Left ventricle myocardium inferior (tissue), 1 donor: ENCODE data around the gene PPM1D. TPM values are rescaled to one million over a fixed set of nuclear protein-coding genes. Genes with fewer than 3 reads are reported as not detected.
A peak's percentile ranks its signal among the peaks of the same experiment; 100 is the strongest.

Source experiments
- DNase-seq: peaks from one replicate; pipeline ENCODE4 v3.0.0-alpha.2; 2020
- H3K27ac ChIP-seq: fragments of 200-600 bp; replicated peaks from 2 replicates; pipeline ENCODE4 v1.8.0; 2021
- H3K27me3 ChIP-seq: fragments of 200-600 bp; 2 replicates; pipeline ENCODE4 v1.8.0; 2021; ENCODE audit warnings: low read depth
- H3K36me3 ChIP-seq: fragments of 200-600 bp; 2 replicates; pipeline ENCODE4 v1.8.0; 2021
- H3K4me1 ChIP-seq: fragments of 200-600 bp; 2 replicates; pipeline ENCODE4 v1.8.0; 2021
- H3K4me3 ChIP-seq: fragments of 200-600 bp; 2 replicates; pipeline ENCODE4 v1.8.0; 2021; ENCODE audit warnings: mild to moderate bottlenecking, moderate library complexity
- H3K9me3 ChIP-seq: fragments of 200-600 bp; replicated peaks from 2 replicates; pipeline ENCODE4 v1.8.0; 2021
- intact Hi-C: fragments of 100-400 bp; cut with micrococcal nuclease; formaldehyde crosslinking; loops from one replicate; pipeline ENCODE4 v1.11.0; 2022
- total RNA-seq: library from RNA; stranded (reverse); fragmentation: NEBNext Ultra II Directional; extraction: Animal tissue kit (Norgen Biotek cat#: 25700); gene quantifications from one replicate; pipeline ENCODE4 v1.2.1, GENCODE V29; 2021
- TF ChIP-seq, protein P1 (sequence below): fragments of 200-600 bp; IDR thresholded peaks from 2 replicates; pipeline ENCODE4 v1.8.0; 2021; ENCODE audit warnings: antibody characterized with exemption, mild to moderate bottlenecking, borderline replicate concordance
- donor health status: DM: no; HTN: yes; CAD: no; lungs with severe emphysema.

The PPM1D gene
- total RNA-seq, 1 donor from 2014 or later = 6.8 TPM

DNA sequence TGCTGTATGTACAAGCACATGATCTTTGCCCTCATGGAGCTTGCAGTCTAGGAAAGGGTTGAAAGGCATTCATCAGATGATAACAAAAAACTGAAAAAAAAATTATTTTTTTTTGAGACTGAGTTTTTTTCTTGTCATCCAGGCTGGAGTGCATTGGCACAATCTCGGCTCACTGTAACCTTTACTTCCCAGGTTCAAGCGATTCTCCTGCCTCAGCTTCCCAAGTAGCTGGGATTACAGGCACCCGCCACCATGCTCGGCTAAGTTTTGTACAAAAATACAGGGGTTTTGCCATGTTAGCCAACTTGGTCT is 39.0 kb downstream of the PPM1D start:
- peaks cover 26% of the 10 kb centered on the region for H3K4me1 ChIP-seq
- H3K27me3 ChIP-seq = no peaks in the 10 kb centered on the region
- TF ChIP-seq, protein P1, sequence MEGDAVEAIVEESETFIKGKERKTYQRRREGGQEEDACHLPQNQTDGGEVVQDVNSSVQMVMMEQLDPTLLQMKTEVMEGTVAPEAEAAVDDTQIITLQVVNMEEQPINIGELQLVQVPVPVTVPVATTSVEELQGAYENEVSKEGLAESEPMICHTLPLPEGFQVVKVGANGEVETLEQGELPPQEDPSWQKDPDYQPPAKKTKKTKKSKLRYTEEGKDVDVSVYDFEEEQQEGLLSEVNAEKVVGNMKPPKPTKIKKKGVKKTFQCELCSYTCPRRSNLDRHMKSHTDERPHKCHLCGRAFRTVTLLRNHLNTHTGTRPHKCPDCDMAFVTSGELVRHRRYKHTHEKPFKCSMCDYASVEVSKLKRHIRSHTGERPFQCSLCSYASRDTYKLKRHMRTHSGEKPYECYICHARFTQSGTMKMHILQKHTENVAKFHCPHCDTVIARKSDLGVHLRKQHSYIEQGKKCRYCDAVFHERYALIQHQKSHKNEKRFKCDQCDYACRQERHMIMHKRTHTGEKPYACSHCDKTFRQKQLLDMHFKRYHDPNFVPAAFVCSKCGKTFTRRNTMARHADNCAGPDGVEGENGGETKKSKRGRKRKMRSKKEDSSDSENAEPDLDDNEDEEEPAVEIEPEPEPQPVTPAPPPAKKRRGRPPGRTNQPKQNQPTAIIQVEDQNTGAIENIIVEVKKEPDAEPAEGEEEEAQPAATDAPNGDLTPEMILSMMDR = peak; percentile 3
- H3K9me3 ChIP-seq = no peaks in the 10 kb centered on the region
- peaks cover 32% of the 10 kb centered on the region for H3K36me3 ChIP-seq
- no peak overlapping the region for H3K27ac ChIP-seq
- no peak overlapping the region for H3K4me3 ChIP-seq
- DNase-seq = no peak
- intact Hi-C loops = loop anchor here (10.0 kb wide), 1 partner anchor 64 kb away; no protein-coding TSS in a partner anchor

DNA sequence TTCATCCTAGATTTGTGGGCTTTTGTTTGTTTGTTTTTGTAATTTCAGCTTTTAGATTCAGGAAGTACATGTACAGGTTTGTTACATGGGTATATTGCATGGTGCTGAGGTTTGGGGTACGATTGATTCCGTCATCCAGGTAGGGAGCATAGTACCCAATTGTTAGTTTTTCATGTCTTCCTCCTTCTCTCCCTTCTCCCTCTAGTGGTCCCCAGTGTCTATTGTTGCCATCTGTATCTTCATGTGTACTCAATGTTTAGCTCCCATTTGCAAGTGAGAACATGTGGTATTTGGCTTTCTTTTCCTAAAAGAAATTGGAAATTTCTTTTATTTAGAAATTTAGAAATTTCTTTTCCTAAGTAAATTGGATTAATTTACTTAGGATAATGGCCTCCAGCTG is 40.5 kb downstream of the PPM1D start:
- intact Hi-C loops = no loop called here
- H3K4me1 ChIP-seq = peaks cover 28% of the 10 kb centered on the region
- DNase-seq = no peak
- H3K4me3 ChIP-seq = no peak overlapping the region
- H3K9me3 ChIP-seq = no peaks in the 10 kb centered on the region
- peaks cover 17% of the 10 kb centered on the region for H3K36me3 ChIP-seq
- H3K27me3 ChIP-seq = no peaks in the 10 kb centered on the region
- TF ChIP-seq, protein P1 = peak; percentile 33
- no peak overlapping the region for H3K27ac ChIP-seq

DNA sequence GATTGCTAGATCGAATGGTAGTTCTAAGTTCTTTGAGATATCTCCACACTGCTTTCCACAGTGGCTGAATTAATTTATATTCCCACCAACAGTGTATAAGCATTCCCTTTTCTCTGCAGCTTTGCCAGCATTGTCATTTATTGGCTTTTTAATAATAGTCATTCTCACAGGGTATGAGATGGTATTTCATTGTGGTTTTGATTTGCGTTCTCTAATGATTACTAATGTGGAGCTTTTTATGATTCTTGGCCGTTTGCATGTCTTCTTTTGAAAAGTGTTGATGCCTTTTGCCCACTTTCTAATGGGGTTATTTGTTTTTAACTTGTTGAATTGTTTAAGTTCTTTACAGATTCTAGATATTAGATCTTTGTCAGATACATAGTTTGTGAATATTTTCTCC is 41.1 kb downstream of the PPM1D start:
- intact Hi-C loops = no loop called here
- peaks cover 11% of the 10 kb centered on the region for H3K36me3 ChIP-seq
- no peak overlapping the region for H3K27ac ChIP-seq
- no peak for DNase-seq
- H3K9me3 ChIP-seq = no peaks in the 10 kb centered on the region
- H3K4me3 ChIP-seq = no peak overlapping the region
- TF ChIP-seq, protein P1 = no peak
- no peaks in the 10 kb centered on the region for H3K27me3 ChIP-seq
- peaks cover 35% of the 10 kb centered on the region for H3K4me1 ChIP-seq

DNA sequence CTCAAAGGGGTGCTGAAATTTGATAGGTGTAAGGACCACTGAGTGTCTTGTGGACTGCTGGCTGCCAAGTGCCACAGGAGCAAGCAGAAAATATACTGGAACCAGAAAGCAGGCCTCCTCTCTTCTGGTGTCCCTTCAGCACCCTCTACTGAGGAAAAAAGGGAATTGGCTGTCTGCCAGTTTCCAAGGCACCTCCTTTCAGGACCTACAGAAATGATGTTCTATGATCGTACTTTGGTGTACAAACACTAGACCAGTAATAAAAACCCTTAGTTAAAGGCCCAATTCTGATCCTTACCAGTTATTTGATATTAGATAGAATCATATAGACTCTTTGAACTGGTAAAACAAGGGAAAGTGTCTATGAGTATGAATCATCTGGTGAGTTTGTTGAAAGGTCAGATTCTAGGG is 41.8 kb downstream of the PPM1D start:
- no peak overlapping the region for H3K4me3 ChIP-seq
- H3K27me3 ChIP-seq = no peaks in the 10 kb centered on the region
- intact Hi-C loops = no loop called here
- H3K27ac ChIP-seq = no peak overlapping the region
- peaks cover 4% of the 10 kb centered on the region for H3K36me3 ChIP-seq
- TF ChIP-seq, protein P1 = peak; percentile 57
- peaks cover 42% of the 10 kb centered on the region for H3K4me1 ChIP-seq
- no peaks in the 10 kb centered on the region for H3K9me3 ChIP-seq
- DNase-seq = no peak

DNA sequence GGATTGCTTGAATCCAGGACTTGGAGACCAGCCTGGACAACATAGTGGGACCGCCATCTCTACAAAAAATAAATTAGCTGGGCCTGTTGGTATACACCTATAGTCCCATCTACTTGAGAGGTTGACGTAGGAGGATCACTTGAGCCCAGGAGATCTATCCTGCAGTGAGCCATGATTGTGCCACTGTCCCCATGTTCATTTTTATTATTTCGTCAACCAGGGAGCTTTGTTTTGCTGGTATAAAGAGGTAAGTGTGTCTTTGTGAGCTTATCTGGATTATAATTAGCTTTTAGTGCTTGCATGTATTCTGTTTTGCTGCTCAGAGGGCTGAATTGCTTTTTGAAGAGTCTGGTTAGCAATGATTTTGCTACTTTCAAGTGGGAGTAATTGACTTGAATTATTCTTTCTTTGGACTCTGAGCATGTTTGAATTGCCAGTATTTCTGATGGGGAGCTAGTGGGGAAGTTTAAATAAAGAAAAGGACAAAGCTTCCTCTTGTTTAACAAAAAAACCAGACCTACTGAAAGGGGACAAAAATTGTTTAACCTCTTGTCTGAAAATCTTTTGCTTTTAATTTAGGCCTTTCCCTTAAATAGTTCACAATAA is 46.0 kb downstream of the PPM1D start:
- H3K36me3 ChIP-seq = peaks cover 34% of the 10 kb centered on the region
- no peaks in the 10 kb centered on the region for H3K9me3 ChIP-seq
- TF ChIP-seq, protein P1 = no peak
- no peak for DNase-seq
- intact Hi-C loops = no loop called here
- H3K4me1 ChIP-seq = peaks cover 43% of the 10 kb centered on the region
- H3K27me3 ChIP-seq = no peaks in the 10 kb centered on the region
- no peak overlapping the region for H3K4me3 ChIP-seq
- peak overlapping the region; percentile 2 for H3K27ac ChIP-seq
